Stimulated activated CD4-positive, alpha-beta T cell treated with anti-CD3 and anti-CD28 coated beads, Interleukin-4, amount 100 ng/mL, for 1 hour (primary cell): Measurements from ENCODE around the gene F11R.
A peak's percentile ranks its signal among the peaks of the same experiment; 100 is the strongest.
"Not testable (repeated sequence)": the region's sequence is repeated elsewhere in the genome, so short reads cannot be mapped to it uniquely, and the experiment has no call there.

Source experiments
- DNase-seq: peaks from one replicate; pipeline ENCODE4 v3.0.0-alpha.2; 2020

F11R gene

GRCh38 chr1:161039546-161039945, 18.6 kb upstream of the F11R start:
- no peak for DNase-seq

- DNase-seq: no peak
These were observed 18.2 kb upstream of the F11R start for GRCh38 chr1:161039154-161039545.

GRCh38 chr1:161038523-161039153, 17.7 kb upstream of the F11R start, which contains the start of gene TSTD1:
Gene TSTD1, minus strand, starts transcription at chr1:161038964. Its CDS starts 75 bp downstream, at chr1:161038889.
- DNase-seq: peak; percentile 88

DNA sequence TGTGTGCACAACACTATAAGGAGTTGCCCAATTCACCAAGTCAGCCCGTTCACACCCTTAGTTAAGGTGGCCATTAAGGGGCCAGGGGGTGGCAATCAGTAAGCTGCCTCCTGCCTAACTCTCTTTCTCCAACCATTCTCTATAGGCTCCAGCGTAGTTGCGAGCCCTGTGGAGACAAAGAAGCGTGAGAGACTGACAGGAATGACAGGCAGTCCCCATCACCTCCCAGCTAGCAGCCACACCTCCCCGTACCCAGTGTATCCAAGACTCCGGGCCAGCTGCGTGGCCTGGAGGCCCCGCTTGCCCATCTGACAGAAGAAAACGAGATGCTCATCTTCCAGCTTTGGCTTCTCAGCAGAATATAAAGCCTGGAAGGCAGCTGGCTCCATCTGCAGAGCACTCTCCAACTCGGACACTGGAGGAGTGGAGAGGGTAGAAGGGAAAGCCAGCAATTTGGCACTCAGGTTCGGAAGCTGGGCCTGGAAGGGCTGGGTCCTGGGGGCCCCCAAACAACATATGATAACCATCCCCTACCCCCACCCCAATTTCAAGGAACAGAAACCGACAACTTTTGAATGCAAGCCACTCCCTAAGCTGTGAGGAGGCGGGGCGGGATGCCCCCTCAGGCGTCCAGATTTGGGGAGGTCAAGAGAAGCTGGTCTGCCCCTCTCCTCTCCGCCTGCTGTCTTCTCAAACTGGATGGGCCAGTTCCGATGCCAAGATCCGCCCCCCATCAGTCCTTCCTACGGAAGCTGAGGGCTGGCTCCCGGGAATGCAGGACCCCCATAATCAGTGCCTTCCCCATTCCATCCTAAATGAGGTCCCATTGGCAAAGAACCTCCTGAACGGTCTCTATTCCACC, 16.9 kb upstream of the F11R start:
- DNase-seq: no peak

- DNase-seq: no peak
These were observed 12.8 kb upstream of the F11R start for GRCh38 chr1:161033751-161034150.

DNA sequence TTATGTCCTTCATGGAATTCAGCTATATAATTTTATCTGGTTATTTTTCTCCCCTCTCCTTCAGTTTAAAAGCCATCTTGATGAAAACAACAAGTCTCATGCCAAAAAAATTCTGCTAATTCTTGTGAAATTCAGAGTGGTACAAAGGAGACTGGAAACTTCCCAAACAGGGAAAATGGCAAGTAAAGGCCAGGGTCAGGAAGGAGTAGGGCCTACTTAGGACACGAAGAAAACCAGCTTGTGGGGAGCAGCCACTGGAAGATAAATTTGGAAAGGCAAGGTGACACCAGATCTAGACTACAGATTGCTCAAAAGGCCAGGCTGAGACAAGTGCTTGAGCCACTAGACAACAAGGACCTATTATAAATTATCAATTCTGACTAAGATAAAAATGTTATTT, 11.5 kb upstream of the F11R start:
- DNase-seq: no peak

GRCh38 chr1:161031874-161032273, 10.9 kb upstream of the F11R start:
- DNase-seq: no peak

- DNase-seq: not testable (repeated sequence)
These were observed 8.5 kb upstream of the F11R start for GRCh38 chr1:161029466-161029865.

- DNase-seq: not testable (repeated sequence)
These were observed 6.0 kb upstream of the F11R start for GRCh38 chr1:161026954-161027353.

- not testable (repeated sequence) for DNase-seq
These were observed 1.5 kb upstream of the F11R start for GRCh38 chr1:161022432-161022831.

GRCh38 chr1:161021970-161022353, 1.0 kb upstream of the F11R start:
- no peak for DNase-seq

- peak; percentile 88 for DNase-seq
These were observed 415 bp upstream of the F11R start for GRCh38 chr1:161021165-161021969.

DNA sequence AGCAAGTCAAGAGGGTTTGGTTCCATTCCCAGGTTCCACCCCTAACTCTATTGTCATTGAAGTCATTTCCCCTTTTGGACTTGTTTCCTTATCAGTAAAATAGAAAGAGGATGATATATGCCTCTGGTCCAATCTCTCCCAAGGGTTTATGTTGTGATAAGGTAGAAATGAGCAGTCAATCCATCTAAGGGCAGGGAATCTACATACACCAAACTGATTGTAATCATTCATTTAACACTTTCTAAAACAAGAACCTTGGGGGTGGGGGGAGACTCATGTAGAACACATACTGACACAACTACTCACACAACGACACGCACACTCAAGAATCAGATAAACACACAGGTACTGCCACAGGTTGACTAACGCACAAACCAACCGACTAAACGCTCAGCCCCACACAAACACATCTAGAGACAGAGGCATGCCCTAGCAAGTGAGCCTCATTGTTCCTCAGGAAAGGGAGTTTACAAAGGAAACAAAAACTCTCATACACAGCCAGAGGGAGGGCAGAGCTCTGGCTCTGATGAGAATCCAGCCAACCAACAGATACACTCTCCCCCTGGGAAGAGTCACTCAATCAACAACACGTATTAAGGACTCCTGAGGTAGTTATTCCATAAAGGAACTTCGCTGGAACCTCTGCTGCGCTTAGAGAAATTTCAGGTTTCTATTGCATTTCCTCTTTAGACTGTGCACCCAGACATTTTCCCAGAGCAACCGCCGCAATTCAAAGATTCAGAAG, 1.0 kb downstream of the F11R start:
- DNase-seq: no peak

- not testable (repeated sequence) for DNase-seq
These were observed 1.8 kb downstream of the F11R start for GRCh38 chr1:161019111-161019660.

DNA sequence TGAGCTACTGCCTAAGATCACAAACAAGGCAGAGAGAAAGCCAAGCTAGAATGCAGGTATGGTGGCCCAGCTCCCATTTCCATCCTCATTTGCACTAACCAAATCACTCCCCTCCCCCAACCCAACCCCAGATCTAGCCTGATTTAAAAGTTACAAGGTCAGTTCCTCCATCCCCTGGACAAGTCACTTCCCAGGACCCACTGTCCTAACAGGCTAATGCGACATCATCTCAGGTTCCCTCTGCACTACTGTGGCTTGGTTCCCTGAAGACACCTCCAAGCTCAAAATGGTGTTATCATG, 2.4 kb downstream of the F11R start:
- DNase-seq: no peak

DNA sequence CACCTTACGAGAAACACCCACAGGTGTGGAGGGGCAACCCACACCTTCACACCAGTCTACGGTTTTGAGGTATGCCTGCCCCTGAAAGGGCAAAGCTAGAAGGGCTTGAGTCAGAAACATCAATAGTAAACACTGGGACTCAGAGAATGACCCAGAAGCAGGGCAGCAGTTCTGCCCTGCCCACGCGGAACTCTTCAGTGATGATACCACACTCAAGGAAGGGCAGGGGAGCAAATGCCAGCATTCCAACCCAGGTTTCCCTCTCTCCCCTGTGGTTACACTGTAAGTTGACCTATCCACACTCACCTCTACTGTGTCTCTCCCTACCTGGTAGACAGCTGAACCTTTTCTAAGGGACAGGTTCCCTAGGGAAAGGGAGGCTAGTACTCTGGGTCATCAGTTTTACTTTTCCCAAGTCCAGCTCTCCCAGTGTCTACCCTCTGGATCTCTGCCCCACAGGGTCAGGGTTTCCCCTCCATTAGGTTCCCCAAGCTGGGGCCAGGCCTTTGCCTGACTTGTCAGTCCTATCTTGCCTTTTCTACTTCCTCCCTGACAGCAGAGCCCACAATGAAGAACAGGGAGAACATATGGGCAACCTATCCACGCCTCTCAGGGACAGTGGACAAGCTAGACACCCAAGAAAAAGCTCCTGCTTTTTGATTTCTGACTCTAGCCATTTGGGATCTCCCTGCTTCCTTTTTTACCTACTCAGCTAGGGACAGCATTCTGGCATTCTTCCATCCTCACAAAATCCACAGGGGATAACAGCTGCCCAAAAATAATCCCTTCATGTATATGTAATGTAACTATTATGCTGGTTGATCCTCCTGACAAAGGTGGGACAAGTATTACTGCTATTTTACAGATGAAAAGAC, 3.0 kb downstream of the F11R start:
- DNase-seq: no peak

- DNase-seq: not testable (repeated sequence)
These were observed 3.8 kb downstream of the F11R start for GRCh38 chr1:161017181-161017580.

DNA sequence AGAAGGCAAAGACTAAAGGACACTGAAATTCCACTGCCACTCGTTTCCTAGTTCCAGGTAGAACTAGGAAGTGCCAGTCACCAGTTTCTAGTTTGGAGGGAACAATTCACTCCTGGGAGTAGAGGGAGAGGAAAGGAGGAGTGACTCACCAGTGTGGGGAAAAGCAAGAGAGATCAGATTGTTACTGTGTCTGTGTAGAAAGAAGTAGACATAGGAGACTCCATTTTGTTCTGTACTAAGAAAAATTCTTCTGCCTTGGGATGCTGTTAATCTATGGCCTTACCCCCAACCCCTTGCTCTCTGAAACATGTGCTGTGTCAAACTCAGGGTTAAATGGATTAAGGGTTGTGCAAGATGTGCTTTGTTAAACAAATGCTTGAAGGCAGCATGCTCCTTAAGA, 4.3 kb downstream of the F11R start:
- not testable (repeated sequence) for DNase-seq

GRCh38 chr1:161013488-161014230, 7.3 kb downstream of the F11R start:
- DNase-seq: peak; percentile 49

GRCh38 chr1:161013131-161013487, 7.8 kb downstream of the F11R start:
- DNase-seq: no peak

DNA sequence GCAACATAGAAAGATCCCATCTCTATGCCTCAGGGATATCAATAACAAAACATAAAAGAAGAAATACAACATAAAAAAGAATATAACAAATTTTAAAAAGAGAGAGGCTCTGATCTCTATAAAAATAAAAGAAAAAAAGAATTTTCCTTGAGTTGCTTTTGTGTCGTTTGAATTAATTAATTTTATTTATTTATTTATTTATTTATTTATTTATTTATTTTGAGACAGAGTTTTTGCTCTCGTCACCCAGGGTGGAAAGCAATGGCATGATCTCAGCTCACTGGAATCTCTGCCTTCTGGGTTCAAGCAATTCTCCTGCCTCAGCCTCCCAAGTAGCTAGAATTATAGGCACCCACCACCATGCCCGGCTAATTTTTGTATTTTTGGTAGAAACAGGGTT, 8.5 kb downstream of the F11R start:
- DNase-seq: no peak
